ENCODE measurements around the gene UBE4B. TPM values are rescaled to one million over a fixed set of nuclear protein-coding genes. Genes with fewer than 3 reads are reported as not detected.
A peak's percentile ranks its signal among the peaks of the same experiment; 100 is the strongest.

Gene UBE4B
- total and polyA plus RNA-seq, 9 of the 15 experiments (the other 6 are each of a cell fraction or from before 2014, with no cell fraction given): 11.7 to 73.7 (median 40.1) TPM

- TF ChIP-seq REST (IDR thresholded peaks at IDR 0.05; ENCODE audit: borderline replicate concordance) (no peak), REST (CRISPR knock-in tag; IDR thresholded peaks at IDR 0.05; ENCODE audit: low read depth) (no peak), NFATC3 (IDR thresholded peaks at IDR 0.05) (0 out of 2 replicates have a peak, but pooled peaks have one; percentile 13), CREB5 (CRISPR knock-in tag; IDR thresholded peaks at IDR 0.05) (no peak), ZNF639 (CRISPR knock-in tag; conservative IDR thresholded peaks at IDR 0.05 in 1 of 2, IDR thresholded peaks at IDR 0.05 in 1 of 2) (no peak), TEAD4 (IDR thresholded peaks at IDR 0.05; ENCODE audit: low read length) (peak; percentile 67), TEAD4 (CRISPR knock-in tag; IDR thresholded peaks at IDR 0.05; ENCODE audit: borderline replicate concordance) (no peak), MLX (CRISPR knock-in tag; conservative IDR thresholded peaks at IDR 0.05) (no peak), ZNF592 (IDR thresholded peaks at IDR 0.05) (no peak)
Observed at GRCh38 chr1:10211805-10212410, 179.2 kb downstream of the UBE4B start (continued).

Measured in K562 (cell line).